ENCODE measurements around the gene TICRR.
"Not testable (repeated sequence)": the region's sequence is repeated elsewhere in the genome, so short reads cannot be mapped to it uniquely, and the experiment has no call there.

Gene TICRR

DNA sequence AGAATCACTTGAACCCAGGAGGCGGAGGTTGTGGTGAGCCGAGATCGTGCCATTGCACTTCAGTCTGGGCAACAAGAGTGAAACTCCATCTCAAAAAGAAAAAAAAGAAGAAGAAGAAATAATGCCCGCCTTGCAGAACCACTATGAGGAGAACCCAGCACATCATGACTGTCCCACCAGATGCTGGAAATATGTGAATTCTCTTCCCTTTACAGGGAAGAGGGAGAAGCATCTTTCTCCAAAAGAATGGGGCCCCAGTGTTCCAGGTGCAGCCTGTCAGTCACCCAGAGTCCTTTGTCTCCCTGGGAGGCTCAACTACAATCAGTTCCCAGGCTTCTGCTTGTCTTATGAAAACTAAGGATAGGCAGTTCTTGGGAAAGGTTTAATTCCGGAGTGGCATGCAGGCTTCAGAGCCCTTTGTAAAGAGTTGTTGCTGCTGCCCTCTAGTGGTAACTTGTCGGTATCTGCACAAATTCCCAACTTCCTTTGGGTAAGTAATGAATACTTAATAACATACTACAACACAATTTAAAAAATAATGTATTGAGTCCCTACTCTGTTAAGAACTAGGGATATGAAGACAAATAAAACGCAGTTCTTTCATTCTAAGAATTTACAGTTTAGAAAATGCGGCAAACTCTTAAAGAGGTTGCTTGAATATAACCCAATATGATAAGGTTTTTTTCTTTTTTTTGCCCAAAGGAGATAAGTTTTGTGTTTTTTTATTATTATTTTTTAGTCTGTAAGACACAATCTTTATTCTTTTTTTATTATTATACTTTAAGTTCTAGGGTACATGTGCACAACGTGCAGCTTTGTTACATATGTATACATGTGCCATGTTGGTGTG is 18.6 kb upstream of the TICRR start:
- H3K4me3 ChIP-seq (ENCODE audit: low read length): no peak overlapping the region
- peak; percentile 70 for DNase-seq (ENCODE audit: low read depth, low spot score)

GRCh38 chr15:89559769-89560264 is 15.5 kb upstream of the TICRR start:
- H3K4me3 ChIP-seq (ENCODE audit: low read length): no peak overlapping the region
- DNase-seq (ENCODE audit: low read depth, low spot score): no peak

GRCh38 chr15:89566181-89566580 is 9.1 kb upstream of the TICRR start:
- no peak for DNase-seq (ENCODE audit: low read depth, low spot score)
- H3K4me3 ChIP-seq (ENCODE audit: low read length): no peak overlapping the region

DNA sequence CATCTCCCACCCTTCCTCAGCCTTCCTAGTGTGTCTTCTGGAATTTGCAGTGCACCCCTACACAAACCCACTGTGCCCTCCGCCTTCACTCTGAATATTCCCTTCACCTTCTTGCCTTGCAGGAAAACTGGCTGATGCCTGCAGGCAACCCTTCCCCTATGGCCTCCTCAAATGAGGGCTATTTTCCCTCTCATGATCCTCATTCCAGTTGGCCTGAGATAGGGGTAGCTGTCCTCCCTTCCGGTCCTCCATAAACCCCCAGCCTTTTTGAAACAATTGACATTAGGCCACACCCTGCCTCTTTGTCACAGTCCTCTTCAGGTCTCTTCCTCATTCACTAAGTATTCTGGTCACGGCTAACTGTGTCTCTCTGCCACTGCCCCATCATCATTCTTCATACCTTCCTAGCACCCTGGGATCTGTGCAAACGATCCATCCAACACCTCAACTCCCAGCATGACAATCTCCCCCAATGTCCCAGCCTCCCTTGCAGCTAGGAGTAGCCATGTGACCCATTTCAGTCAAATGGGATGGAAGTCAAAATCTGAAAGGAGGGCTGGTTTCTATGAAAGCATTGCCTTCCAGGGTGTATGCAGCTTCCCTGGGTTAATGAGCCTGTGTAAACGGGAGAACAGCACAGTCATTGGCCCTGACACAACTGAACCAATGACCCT is 8.5 kb upstream of the TICRR start:
- no peak overlapping the region for H3K4me3 ChIP-seq (ENCODE audit: low read length)
- DNase-seq (ENCODE audit: low read depth, low spot score): no peak

- H3K4me3 ChIP-seq (ENCODE audit: low read length): no peak overlapping the region
- DNase-seq (ENCODE audit: low read depth, low spot score): no peak
Observed at GRCh38 chr15:89569090-89569745, 6.1 kb upstream of the TICRR start.

- no peak for DNase-seq (ENCODE audit: low read depth, low spot score)
- H3K4me3 ChIP-seq (ENCODE audit: low read length): peak overlapping the region; percentile 92
Observed at GRCh38 chr15:89575656-89576416, 567 bp downstream of the TICRR start.

DNA sequence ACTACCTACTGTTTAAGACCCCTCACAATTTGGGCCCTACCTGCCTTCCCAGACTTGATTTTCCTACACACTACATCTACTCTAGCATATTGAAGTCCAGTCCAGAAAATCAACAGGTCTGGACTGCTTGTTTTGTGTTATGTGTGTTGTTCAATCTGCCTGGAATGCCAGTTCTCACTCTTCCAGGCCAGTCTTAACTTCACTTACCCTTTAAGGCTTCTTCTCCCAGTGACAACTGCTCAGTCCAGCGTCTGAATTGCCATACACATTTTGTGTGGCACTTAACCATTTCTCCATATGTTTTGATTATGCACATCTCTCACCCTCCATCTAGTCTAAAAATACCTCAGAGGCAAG is 1.1 kb downstream of the TICRR start:
- no peak for DNase-seq (ENCODE audit: low read depth, low spot score)
- peak overlapping the region; percentile 92 for H3K4me3 ChIP-seq (ENCODE audit: low read length)

GRCh38 chr15:89577776-89578115 is 2.5 kb downstream of the TICRR start:
- no peak overlapping the region for H3K4me3 ChIP-seq (ENCODE audit: low read length)
- no peak for DNase-seq (ENCODE audit: low read depth, low spot score)

DNA sequence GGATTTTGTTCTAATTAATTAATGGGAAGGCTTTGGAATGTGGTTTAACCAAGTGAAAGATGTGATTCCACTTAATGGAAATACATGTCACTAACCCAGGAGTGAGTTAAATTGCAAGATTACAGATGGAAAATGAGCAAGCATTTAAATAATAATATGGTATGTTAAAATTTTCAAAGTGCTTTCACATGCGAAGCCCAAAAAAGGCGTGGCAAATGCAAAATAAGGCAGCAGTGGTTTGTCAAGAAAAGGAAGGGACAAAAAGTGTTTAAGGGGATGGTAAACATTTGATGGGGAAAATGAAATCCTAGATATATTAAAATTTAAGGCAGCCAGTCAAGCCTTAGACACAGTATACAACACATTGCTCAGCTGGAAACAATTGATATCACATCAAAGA is 2.9 kb downstream of the TICRR start:
- DNase-seq (ENCODE audit: low read depth, low spot score): no peak
- H3K4me3 ChIP-seq (ENCODE audit: low read length): no peak overlapping the region

- H3K4me3 ChIP-seq (ENCODE audit: low read length); DNase-seq (ENCODE audit: low read depth, low spot score): not testable (repeated sequence)
Observed at GRCh38 chr15:89580747-89581146, 5.5 kb downstream of the TICRR start.

DNA sequence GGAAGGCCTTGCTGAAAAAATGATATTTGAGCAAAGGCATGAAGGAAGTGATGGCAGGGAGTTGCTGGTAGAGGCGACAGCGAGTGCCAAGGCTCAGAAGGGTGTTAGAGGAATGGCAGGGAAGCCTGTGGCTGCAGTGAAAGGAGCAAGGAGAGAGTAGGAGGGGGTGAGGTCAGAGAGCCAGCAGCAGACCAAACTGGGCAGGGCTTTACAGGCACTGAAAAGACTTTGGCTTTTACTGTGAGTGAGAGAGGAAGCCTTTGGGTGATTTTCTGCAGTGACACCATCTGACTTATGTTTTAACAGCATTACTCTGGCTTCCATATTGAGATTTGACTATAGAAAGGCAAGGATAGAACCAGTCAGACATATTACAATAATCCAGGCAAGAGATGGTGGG is 11.4 kb downstream of the TICRR start:
- no peak for DNase-seq (ENCODE audit: low read depth, low spot score)
- no peak overlapping the region for H3K4me3 ChIP-seq (ENCODE audit: low read length)

- DNase-seq (ENCODE audit: low read depth, low spot score): no peak
- no peak overlapping the region for H3K4me3 ChIP-seq (ENCODE audit: low read length)
Observed at GRCh38 chr15:89587955-89588354, 12.7 kb downstream of the TICRR start.

GRCh38 chr15:89591834-89592233 is 16.6 kb downstream of the TICRR start:
- DNase-seq (ENCODE audit: low read depth, low spot score): no peak
- H3K4me3 ChIP-seq (ENCODE audit: low read length): no peak overlapping the region

DNA sequence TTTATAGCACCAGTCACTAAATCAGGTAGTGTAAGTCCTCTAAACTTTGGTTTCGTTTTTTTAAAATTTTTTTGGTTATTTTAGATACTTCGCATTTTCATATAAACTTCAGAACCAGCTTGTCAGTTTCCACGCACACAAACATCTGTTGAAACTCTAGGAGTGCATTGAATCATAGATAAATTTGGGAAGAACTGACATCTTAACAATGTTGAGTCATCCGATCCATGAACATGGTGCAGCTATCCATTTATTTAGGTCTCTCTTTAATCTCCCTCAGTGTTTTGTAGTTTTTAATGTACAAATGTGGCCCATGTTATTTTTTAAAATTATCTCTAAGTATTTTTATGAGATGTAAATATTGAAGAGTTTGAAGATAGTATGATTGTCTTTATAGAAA is 17.7 kb downstream of the TICRR start:
- no peak overlapping the region for H3K4me3 ChIP-seq (ENCODE audit: low read length)
- no peak for DNase-seq (ENCODE audit: low read depth, low spot score)

- no peak for DNase-seq (ENCODE audit: low read depth, low spot score)
- H3K4me3 ChIP-seq (ENCODE audit: low read length): no peak overlapping the region
Observed at GRCh38 chr15:89599021-89599420, 23.8 kb downstream of the TICRR start.

GRCh38 chr15:89611317-89611716 is 36.0 kb downstream of the TICRR start:
- DNase-seq (ENCODE audit: low read depth, low spot score): no peak

DNA sequence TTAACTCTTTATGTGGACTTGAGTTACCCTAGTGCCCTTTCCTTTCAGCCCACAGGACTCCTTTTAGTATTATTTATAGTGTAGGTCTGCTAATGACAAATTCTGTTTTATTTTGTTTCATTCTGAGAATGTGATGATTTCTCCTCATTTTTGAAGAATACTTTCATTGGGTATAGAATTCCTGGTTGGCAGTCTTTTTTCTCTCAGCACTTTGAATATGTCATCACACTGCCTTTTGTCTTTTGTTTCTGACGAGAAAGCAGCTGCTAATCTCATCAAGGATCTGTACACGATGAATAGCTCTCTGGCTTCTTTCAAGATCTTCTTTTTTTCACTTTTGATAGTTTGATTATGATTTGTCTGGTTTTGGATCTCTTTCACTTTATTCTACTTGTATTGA is 37.8 kb downstream of the TICRR start:
- no peak for DNase-seq (ENCODE audit: low read depth, low spot score)
- H3K4me3 ChIP-seq (ENCODE audit: low read length): no peak overlapping the region

More at GRCh38 chr15:89611317-89611716, 36.0 kb downstream of the TICRR start:
- no peak overlapping the region for H3K4me3 ChIP-seq (ENCODE audit: low read length)

DNA sequence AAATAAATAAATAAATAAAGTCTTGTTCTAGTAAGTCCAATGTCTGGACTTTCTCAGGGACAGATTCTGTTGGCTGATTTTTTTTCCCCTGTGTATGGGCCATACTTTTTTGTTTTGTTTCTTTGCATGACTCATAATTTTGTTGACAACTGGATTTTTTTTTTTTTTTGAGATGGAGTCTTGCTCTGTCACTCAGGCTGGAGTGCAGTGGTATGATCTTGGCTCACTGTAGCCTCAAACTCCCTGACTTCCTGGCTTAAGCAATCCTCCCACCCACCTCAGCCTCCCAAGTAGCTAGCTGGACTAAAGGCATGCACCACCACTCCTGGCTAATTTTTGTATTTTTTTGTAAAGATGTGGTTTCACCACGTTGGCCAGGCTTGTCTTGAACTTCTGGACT is 38.9 kb downstream of the TICRR start:
- H3K4me3 ChIP-seq (ENCODE audit: low read length): no peak overlapping the region
- no peak for DNase-seq (ENCODE audit: low read depth, low spot score)

DNA sequence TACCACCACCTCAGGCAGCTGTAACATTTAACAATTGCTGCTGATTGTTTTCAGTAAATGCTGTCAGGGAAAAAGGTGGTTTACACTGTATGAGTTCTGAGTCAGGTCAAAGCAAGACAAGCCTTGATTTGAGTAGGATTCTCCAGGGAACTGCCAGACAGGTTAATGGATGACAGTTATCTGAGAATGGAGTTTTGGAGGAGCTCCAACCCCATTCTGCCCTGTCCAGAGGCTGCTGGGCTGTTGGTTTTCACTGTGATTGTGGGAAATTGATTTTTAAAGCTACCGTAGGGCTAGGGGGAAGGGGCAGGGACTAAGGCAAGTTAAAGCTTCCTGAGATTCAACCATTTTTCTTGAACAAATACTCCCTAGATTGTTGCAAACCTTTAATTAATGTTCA is 39.9 kb downstream of the TICRR start:
- DNase-seq (ENCODE audit: low read depth, low spot score): no peak
- H3K4me3 ChIP-seq (ENCODE audit: low read length): no peak overlapping the region

GRCh38 chr15:89616228-89616627 is 41.0 kb downstream of the TICRR start:
- no peak for DNase-seq (ENCODE audit: low read depth, low spot score)
- H3K4me3 ChIP-seq (ENCODE audit: low read length): no peak overlapping the region
